Activated CD4-positive, CD25-positive, alpha-beta regulatory T cell treated with anti-CD3 and anti-CD28 coated beads, Interleukin-2, amount 50 U/mL, for 16 hours (primary cell): ENCODE measurements around the gene AP3S1.

ENCODE experiments used
- DNase-seq: peaks from one replicate; pipeline ENCODE4 v3.0.0-alpha.2; 2020; ENCODE audit warnings: low read depth, low spot score

Gene AP3S1

DNA sequence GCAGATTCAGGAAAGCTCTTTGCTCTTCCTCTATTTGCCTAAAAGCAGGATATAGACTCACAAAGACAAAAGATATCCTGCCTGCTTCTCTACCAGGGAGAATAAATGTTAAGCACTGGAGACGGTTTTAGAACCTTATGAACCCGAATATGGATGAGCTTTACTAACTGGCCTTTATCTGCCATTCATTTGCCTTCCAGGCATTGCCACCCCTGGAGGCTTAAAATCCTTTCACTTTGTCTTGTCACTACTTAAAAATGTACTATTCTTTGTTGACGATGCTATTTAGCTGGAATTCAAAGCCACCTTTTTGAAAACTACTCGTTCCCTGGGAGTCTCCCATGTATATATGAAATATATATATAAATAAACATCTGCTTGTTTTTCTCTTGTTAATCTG, 97.3 kb downstream of the AP3S1 start:
- no peak for DNase-seq

DNA sequence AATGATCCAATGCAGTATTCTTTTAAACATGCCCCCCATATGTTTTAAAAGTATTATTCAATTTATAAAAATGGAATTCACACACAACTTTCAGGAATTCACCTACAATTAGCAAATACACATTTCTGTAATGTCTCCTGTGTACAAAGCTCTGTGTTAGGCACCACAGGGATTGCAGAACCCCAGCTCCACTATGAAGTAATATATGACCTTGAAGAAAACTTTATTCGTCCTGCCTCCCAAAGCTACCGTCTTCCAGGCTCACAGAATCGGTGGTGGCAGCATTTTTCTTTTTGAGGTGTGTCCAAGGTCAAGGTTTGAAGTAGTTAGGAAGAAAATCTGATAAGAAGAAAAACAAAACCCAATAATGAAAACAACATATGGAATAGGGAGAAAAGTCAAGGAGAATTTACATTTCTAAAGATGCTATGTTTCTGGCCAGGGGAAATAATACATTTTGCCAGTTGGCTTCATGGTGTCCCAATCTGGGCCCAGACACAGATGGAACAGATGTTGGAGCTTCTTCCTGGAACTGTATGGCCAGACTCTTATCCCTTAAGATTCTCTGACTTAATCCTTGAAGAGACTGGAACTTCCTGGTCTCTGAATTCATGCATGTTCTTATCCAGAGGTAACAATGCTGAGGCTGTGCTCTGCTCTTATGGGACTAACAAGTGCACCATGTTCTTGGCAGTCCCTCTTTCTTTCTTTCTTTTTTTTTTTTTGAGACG, 98.5 kb downstream of the AP3S1 start:
- no peak for DNase-seq

GRCh38 chr5:115941051-115941675, 99.4 kb downstream of the AP3S1 start:
- no peak for DNase-seq

DNA sequence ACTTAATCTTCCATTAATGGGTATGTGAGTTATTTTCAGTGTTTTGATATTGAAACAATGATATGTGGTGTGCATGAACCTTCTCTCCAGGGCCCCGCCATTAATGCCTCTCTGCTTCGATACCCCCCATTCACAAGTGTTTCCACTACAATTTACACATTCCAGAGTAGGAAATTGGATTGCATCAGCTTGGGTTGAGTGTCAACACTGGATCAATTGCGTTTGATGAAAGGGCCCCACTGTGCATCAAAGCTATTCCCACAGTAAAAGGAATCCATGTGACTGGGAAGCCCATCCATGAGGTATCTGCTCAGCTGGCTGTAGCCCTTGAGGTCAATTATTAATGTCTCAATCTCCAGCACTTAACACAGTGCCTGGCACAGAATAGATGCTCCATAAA, 102.8 kb downstream of the AP3S1 start:
- no peak for DNase-seq

- no peak for DNase-seq
These were observed 104.9 kb downstream of the AP3S1 start for GRCh38 chr5:115946655-115947054.

DNA sequence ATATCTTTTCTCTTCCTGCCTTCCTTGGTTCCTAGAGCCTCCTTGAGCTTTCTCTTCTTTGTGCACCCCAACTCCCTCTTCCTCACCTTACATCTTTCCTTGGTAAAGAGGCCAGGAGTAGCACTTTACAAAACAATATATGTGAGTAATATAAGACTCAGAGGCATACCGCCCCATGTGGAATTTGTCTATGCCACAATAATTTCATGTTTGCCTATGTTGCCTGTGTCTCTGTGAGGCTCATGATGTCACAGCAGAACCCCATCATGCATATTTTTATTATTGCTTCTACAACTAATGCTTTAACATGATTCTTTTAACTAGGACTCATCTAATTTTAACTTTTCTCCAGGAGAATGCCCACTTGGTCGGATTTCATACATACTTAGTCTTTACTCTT, 105.5 kb downstream of the AP3S1 start:
- no peak for DNase-seq

DNA sequence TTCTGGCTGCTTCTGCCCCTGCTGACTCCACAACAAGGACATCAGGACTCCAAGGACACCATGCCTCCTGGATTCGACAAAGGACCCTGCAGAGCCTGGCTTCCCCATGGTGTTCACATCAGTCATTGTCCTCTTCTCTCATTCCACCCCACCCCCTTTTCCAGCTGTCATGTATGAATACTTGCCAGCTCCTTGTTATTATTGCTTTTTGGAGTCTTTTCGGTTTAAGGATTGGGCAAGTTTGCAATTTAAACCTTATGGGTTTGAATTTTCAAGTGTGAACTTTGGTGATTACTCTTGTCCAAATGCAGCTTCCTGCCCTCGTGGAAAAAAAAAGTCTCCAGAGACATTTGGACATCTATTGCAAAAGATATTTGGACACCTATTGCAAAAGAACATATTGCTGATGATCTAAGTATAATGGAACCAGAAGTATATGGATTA, 106.4 kb downstream of the AP3S1 start:
- DNase-seq, result no peak

GRCh38 chr5:115949096-115949495, 107.4 kb downstream of the AP3S1 start:
- no peak for DNase-seq

GRCh38 chr5:115952588-115952987, 110.9 kb downstream of the AP3S1 start:
- no peak for DNase-seq

- no peak for DNase-seq
These were observed 112.4 kb downstream of the AP3S1 start for GRCh38 chr5:115954144-115954543.

- no peak for DNase-seq
These were observed 115.2 kb downstream of the AP3S1 start for GRCh38 chr5:115956957-115957356.

GRCh38 chr5:115961381-115962238, 119.9 kb downstream of the AP3S1 start:
- no peak for DNase-seq

GRCh38 chr5:115962239-115962564, 120.5 kb downstream of the AP3S1 start, which contains the start of gene LVRN:
TSS of gene LVRN (plus strand) at chr5:115962475. CDS start at chr5:115962618, 143 bp downstream.
- no peak for DNase-seq

DNA sequence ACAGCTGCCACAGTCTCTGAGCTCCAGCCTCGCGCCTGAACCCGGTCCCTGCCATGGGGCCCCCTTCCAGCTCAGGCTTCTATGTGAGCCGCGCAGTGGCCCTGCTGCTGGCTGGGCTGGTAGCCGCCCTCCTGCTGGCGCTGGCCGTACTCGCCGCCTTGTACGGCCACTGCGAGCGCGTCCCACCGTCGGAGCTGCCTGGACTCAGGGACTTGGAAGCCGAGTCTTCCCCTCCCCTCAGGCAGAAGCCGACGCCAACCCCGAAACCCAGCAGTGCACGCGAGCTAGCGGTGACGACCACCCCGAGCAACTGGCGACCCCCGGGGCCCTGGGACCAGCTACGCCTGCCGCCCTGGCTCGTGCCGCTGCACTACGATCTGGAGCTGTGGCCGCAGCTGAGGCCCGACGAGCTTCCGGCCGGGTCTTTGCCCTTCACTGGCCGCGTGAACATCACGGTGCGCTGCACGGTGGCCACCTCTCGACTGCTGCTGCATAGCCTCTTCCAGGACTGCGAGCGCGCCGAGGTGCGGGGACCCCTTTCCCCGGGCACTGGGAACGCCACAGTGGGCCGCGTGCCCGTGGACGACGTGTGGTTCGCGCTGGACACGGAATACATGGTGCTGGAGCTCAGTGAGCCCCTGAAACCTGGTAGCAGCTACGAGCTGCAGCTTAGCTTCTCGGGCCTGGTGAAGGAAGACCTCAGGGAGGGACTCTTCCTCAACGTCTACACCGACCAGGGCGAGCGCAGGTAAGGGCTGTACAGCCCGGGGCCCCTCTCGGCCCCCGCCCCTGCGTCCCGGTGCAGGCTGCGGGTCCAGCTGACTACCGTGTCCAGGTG, 121.0 kb downstream of the AP3S1 start:
- no peak for DNase-seq

- DNase-seq, result no peak
These were observed 121.8 kb downstream of the AP3S1 start for GRCh38 chr5:115963566-115963965.
